ENCODE measurements around the gene SLC22A31. TPM values are rescaled to one million over a fixed set of nuclear protein-coding genes. Genes with fewer than 3 reads are reported as not detected.

SLC22A31 gene
- total RNA-seq, 1 experiment from 2014 or later = 53.7 TPM

GRCh38 chr16:89159850-89160354 is 40.4 kb downstream of the SLC22A31 start (continued):
- TF ChIP-seq CTCF (IDR thresholded peaks at IDR 0.05 in 2 of 3, conservative IDR thresholded peaks at IDR 0.05 in 1 of 3; ENCODE audit: borderline replicate concordance in 1 of 3, insufficient read depth in 1 of 3, low read depth in 2 of 3, low read length in 2 of 3) (no peak), ZNF274 (IDR thresholded peaks at IDR 0.05; ENCODE audit: low read depth, low read length) (no peak), RAD21 (IDR thresholded peaks at IDR 0.05; ENCODE audit: low read depth) (no peak), SP1 (IDR thresholded peaks at IDR 0.05; ENCODE audit: low read depth) (no peak)

DNA sequence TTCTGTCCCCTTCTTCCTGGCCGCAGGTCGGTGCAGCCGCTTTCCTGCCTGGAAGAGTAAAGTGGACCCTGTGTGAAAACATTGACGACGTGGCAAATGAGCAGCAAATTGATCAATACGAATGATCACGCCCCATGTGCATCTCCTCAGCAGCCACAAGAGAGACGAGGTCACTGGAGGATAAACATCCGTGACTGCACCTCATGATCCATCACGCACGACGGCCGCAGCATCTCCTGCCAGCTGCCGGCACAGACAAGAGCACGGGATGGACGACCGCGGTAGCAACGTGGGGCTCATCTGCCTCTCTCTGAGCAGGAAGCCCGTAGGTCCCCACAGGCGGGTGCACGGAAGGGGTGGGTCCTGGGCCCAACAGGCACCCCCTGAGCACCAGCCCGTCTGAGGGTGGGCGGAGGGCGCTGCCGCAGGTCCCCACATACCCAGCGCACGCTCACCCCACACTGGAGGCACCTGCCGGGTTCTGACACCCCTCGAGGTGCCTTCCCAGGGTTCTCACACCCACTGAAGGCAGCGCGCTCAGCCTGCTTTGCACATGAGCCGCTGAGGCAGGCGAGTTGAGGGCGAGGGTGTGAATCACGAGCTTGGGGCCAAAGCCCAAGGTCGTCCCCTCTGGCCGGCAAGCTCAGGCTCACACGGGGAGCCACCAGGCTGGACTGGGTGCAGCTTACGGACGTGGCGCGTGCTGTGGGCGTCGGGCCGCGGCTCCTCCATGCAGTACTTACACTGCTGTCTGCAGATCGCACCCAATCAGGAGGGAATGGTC is 41.1 kb downstream of the SLC22A31 start:
- H3K9me2 ChIP-seq (ENCODE audit: insufficient read depth) = no peaks in the 10 kb centered on the region
- H2AFZ ChIP-seq (ENCODE audit: low read depth, low read length, poor library complexity, severe bottlenecking) = no peak overlapping the region
- peaks cover 0 to 1% of the 10 kb centered on the region in 2 experiments; a peak in 1 of 4 replicates for H3K4me1 ChIP-seq (ENCODE audit: control insufficient read depth in 1 of 2, insufficient read depth in 2 of 2, low read length in 2 of 2)
- CTCF ChIA-PET = no interaction called here
- no peaks in the 10 kb centered on the region for H4K20me1 ChIP-seq (ENCODE audit: insufficient read depth)
- intact Hi-C loops (cut with micrococcal nuclease) = no loop called here
- H3K4me3 ChIP-seq (replicated peaks in 1 of 2; ENCODE audit: low read depth in 1 of 2, low read length in 2 of 2) = no peak overlapping the region
- no peak for TF ChIP-seq POLR2AphosphoS5 (IDR thresholded peaks at IDR 0.05; ENCODE audit: low read depth, low read length)
- no peak for TF ChIP-seq CBX3 (IDR thresholded peaks at IDR 0.05; ENCODE audit: low read depth)
- TF ChIP-seq EZH2phosphoT487 (IDR thresholded peaks at IDR 0.05; ENCODE audit: borderline replicate concordance) = no peak
- no peak for TF ChIP-seq JUND (IDR thresholded peaks at IDR 0.05)
- TF ChIP-seq MAX (IDR thresholded peaks at IDR 0.05) = no peak
- no peak for TF ChIP-seq YY1 (IDR thresholded peaks at IDR 0.05; ENCODE audit: extremely low read depth, insufficient replicate concordance, low read depth, low read length)
- no peak for TF ChIP-seq CEBPB (IDR thresholded peaks at IDR 0.05; ENCODE audit: low read depth)
- no peak for TF ChIP-seq CTCF (IDR thresholded peaks at IDR 0.05 in 2 of 3, conservative IDR thresholded peaks at IDR 0.05 in 1 of 3; ENCODE audit: borderline replicate concordance in 1 of 3, insufficient read depth in 1 of 3, low read depth in 2 of 3, low read length in 2 of 3)
- no peak for TF ChIP-seq SIN3A (IDR thresholded peaks at IDR 0.05; ENCODE audit: low read depth)
- TF ChIP-seq ZNF274 (IDR thresholded peaks at IDR 0.05; ENCODE audit: low read depth, low read length) = no peak
- no peak for TF ChIP-seq SP1 (IDR thresholded peaks at IDR 0.05; ENCODE audit: low read depth)
- TF ChIP-seq FOSL1 (IDR thresholded peaks at IDR 0.05; ENCODE audit: low read depth) = no peak
- H3K79me2 ChIP-seq (ENCODE audit: insufficient read depth, low read length) = no peaks in the 10 kb centered on the region
- no TSS peak for BruUV-seq (replicated peaks)
- ATAC-seq (no peak), DNase-seq (ENCODE audit: low read depth, low spot score) (no peak)
- H3K27ac ChIP-seq (ENCODE audit: low read depth, low read length) = peak overlapping the region; percentile 22; the same call in 1 of the 2 replicates
- RAD21 ChIA-PET (ENCODE audit: low non-redundant PET in 1 of 2, low total read pairs in 2 of 2, uncharacterized antibody in 2 of 2, unreplicated experiment in 2 of 2) = no interaction called here
- H3K9ac ChIP-seq (ENCODE audit: low read length) = no peak overlapping the region
- POLR2A ChIA-PET = no interaction called here
- H3K27me3 ChIP-seq (ENCODE audit: insufficient read depth, low read length) = no peaks in the 10 kb centered on the region
- H3K36me3 ChIP-seq (ENCODE audit: control insufficient read depth in 1 of 2, insufficient read depth in 2 of 2, low read length in 2 of 2) = no peaks in the 10 kb centered on the region
- no peak overlapping the region for H3K4me2 ChIP-seq (ENCODE audit: low read length)
- peaks cover 0 to 15% of the 10 kb centered on the region in 2 experiments; a peak in 1 of 4 replicates for H3K9me3 ChIP-seq (ENCODE audit: control insufficient read depth in 1 of 2, insufficient read depth in 1 of 2, low read depth in 1 of 2, low read length in 2 of 2)

All from HCT116 (cell line).